NB4 (cell line): ENCODE results near the gene P2RY14.

ENCODE experiments used
- DNase-seq: peaks from one replicate; pipeline ENCODE4 v3.0.0; 2010; ENCODE audit warnings: low read depth
- H3K4me3 ChIP-seq: one replicate; pipeline ENCODE4 v1.5.1; 2011; ENCODE audit warnings: mild to moderate bottlenecking, low read depth, low read length, moderate library complexity
- CTCF ChIP-seq: IDR thresholded peaks from one replicate; pipeline ENCODE4 v1.5.1; 2012; ENCODE audit warnings: low read depth, low read length
- MAX ChIP-seq: IDR thresholded peaks from 2 replicates; pipeline ENCODE4 v1.6.1; 2011; ENCODE audit warnings: low read depth, low read length
- MYC ChIP-seq: IDR thresholded peaks from 2 replicates; pipeline ENCODE4 v1.6.1; 2011; ENCODE audit warnings: low read depth, low read length
- POLR2A ChIP-seq: IDR thresholded peaks from 2 replicates; pipeline ENCODE4 v1.6.1; 2011; ENCODE audit warnings: mild to moderate bottlenecking; ENCODE audit not compliant: insufficient read length; ENCODE audit errors: extremely low read depth

P2RY14 gene

DNA sequence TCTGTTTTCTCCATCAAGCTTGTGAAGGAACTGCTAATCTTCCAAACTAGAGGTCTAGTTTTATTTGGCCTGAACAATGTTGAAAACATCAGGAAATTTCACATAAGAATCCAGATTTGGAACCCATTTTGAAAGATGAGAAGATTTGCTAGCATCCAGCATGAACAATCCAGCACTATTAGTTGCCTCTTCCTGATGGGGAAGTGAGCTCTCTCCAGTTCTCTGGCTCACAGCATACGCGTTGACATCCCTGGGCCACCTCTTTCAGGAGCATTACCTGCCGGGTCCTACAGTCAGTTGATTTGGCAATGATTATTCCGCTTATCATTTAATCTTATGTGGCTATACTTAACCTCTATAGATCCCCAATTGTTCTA lies 27.4 kb upstream of the P2RY14 start:
- no peak overlapping the region for H3K4me3 ChIP-seq
- no peak for TF ChIP-seq MYC
- TF ChIP-seq CTCF = no peak
- no peak for TF ChIP-seq POLR2A
- no peak for TF ChIP-seq MAX
- no peak for DNase-seq

- H3K4me3 ChIP-seq = no peak overlapping the region
- TF ChIP-seq CTCF = no peak
- no peak for TF ChIP-seq POLR2A
- TF ChIP-seq MYC = no peak
- no peak for TF ChIP-seq MAX
- no peak for DNase-seq
Measured at GRCh38 chr3:151305060-151305774, 26.9 kb upstream of the P2RY14 start.

DNA sequence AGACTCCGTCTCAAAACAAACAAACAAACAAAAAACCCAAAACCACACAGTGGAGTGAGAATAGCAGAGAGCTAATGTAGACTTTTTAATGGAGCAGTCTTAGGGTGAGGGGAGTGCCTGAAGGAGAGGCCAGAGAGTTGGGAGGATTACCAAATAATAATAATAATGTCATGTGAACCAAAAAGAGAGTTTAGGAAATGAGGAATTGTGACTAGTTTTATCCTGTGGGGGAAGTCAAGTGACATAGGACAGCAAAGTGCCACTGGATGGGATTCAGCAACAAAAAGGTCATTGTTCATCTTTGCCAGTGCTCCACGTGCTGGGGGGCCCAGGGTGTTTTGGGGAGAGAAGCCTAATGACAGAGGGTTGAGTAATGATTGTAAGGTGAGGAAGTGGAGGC lies 25.4 kb upstream of the P2RY14 start:
- TF ChIP-seq POLR2A = no peak
- no peak for TF ChIP-seq MYC
- no peak overlapping the region for H3K4me3 ChIP-seq
- no peak for DNase-seq

DNA sequence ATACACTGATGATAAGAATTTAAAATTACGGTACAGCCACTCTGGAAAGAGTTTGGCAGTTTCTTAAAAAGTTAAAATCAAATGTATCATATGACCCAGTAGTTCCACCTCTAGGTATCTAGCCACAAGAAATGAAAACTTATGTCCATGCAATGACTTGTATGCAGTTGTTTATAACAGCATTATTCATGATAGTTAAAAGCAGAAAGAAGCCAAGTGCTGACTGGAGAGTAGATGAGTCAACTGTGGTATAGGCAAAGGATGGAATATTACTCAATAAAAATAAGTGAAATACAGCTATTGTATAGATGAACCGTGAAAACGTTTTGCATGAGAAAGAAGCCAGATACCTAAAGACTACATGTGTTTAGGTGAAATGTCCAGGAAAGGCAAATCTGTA lies 23.4 kb upstream of the P2RY14 start:
- TF ChIP-seq MAX (no peak), CTCF (no peak), MYC (no peak), POLR2A (no peak)
- H3K4me3 ChIP-seq = no peak overlapping the region
- no peak for DNase-seq

DNA sequence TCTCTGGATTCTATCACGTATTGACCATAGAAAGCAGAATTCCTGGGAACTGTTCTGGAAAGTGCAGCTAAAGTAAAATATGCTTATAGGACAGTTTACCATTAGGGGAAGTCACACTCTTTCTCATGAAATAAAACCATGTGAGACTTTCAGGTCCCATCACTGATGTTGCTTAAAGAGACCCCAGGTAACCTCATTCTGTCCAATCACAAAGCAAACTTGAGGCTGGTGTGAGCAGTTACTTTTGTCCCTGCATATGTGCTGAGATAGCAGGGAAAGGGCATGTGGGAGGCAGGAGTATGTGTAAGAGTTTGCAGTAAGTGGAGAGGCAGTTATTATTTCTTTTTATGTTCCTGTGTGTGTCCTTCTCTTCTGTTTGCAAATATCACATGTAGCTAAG lies 22.2 kb upstream of the P2RY14 start:
- no peak overlapping the region for H3K4me3 ChIP-seq
- no peak for DNase-seq
- TF ChIP-seq MYC = no peak
- no peak for TF ChIP-seq MAX
- TF ChIP-seq POLR2A = no peak
- no peak for TF ChIP-seq CTCF

GRCh38 chr3:151299006-151299405 lies 20.7 kb upstream of the P2RY14 start:
- no peak for DNase-seq
- no peak for TF ChIP-seq POLR2A
- no peak for TF ChIP-seq MYC
- TF ChIP-seq MAX = no peak
- no peak for TF ChIP-seq CTCF
- no peak overlapping the region for H3K4me3 ChIP-seq
